GM19372 (cell line): ENCODE measurements around the gene SH3RF3.

Source experiments
- ATAC-seq: cut with Tn5 transposase; IDR thresholded peaks from one replicate; pipeline ENCODE4 v1.9.1; 2021; ENCODE audit warnings: mild to moderate bottlenecking, low read depth, moderate library complexity; ENCODE audit not compliant: unreplicated experiment

SH3RF3 gene

DNA sequence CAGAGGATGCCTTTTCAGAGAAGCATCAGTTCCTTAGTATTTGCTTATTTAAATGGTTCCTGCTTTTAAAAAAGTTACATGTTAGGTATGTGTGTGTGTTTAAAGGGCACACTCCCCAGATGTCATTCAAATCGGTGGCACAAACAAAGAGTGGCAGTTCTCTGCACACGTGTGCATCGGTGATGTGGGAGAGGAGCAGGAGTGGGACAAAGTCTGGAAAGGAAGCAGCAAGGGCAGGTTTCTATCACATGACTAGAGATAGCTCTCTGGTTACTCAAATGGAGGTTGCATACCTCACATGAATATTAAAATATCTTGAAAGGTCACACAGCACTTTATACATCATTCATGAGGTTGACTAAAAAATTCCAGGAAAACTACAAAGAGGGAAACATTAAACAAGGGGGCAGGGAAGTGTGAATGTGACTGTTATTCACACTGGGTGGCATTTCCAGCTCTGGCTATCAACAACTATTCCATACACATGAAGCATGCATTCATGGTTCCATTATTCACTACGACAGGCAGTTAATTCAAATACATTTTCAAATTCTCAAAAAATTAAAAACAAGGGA, 420.1 kb downstream of the SH3RF3 start:
- no peak for ATAC-seq
